T-helper 9 cell (primary cell): ENCODE results near the gene FPGS.
"Not testable (repeated sequence)": the region's sequence is repeated elsewhere in the genome, so short reads cannot be mapped to it uniquely, and the experiment has no call there.

Source experiments
- DNase-seq: peaks from one replicate; pipeline ENCODE4 v3.0.0-alpha.2; 2020

The FPGS gene

DNA sequence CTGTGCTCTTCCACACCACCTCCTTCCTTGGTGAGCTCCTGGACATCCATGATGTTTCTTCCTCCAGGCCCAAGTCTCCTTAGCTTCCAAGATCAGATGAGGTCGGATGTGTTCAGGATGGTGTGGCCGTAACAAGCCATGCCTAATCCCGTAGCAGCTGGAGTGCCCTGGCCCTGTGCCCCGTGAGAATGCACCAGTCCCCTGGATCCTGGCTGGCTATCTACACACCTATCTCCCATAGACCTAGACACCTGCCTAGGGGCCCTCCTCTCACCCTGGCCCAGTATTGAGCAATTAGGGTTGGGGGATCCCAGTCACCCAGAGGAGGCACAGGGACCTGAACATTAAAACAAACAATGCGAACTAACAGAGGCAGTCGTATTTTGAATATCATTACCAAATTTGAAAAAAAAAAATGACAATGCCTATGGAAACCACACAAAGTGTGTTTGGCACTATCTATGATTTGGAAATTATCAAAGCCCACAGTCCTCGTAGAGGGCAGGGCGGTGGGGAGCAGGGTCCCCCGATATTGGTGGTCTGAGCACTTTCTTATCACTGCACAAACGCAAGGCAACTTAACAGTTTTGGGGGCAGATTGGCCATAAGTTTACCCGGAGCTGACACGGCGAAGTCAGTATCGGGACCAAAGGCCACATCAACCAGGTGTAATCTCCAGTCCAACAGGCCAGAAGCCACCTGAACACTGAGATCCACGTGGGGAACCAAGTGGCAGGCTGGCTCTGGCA is 38.6 kb downstream of the FPGS start:
- DNase-seq = no peak

DNA sequence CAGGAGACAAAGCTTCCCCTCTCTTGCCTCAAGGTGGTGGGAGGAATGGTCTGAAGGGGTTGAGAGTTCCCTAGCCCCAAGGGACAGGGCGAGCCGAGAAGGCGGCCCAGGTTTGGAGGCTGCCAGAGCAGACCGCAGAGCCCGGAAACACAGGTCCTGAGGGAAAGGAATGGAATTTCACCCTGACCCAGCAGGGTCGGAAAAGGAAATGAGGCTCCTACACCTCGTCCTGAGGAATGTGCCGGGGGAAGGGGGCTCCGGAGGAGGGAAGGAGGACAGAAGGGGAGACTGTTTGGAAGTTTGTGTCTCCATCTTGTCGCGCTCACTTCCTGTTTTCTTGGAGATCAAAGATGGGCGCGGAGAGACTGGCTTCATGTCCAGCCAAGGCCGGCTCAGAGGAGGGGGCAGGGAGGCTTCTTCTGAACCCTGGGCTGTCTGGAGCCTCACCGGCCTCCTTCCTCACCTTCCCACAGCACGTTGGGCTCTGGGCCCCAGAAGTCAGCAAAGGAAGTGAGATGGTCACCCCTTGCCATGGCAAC is 42.2 kb downstream of the FPGS start:
- no peak for DNase-seq

DNA sequence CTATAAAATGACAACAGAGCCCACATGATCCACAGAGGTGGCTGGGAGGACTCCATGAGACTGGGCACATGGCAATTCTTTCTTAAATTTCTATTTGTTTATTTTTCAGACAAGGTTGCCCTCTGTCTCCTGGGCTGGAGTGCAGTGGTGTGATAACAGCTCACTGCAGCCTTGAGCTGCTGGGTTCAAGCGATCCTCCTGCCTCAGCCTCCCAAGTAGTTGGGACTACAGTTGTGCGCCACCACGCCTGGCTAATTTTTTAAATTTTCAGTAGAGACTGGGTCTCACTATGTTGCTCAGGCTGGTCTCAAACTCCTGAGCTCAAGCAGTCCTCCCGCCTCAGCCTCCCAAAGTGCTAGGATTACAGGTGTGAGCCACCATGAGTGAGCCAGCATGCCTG is 42.9 kb downstream of the FPGS start:
- not testable (repeated sequence) for DNase-seq

DNA sequence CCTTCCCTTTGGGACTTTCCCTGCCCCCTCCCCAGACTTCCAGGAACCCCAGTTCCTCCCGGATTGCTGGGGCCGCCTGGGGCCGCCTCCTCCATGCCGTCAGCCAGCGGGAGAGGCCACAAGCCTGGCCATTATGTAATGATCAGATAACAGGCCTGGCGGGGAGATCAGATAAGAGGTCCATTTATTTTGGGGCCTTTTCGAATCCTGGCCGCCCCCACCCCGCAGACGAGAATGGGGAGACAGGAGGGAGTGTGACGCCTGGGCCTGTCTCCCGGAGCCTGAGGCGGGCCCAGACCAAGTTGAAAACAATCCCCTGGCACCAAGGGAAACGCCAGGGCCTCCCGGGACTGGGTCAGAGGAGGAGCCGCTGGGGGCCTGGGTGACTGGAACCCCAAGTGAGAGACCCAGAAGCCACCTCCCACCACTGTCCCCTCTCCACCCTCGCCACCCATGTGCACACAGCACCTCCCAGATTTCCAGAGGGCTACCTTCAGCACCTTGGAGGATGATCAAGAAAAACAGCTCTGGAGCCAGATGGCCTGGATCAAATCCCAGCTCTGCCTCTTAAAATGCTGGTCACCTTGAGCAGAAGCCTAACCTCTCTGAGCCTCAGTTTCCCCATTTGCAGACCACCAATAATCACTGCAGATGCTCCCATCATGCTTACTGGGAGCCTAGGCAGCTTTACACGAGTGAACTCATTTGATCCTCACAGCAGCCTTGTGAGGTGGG is 43.9 kb downstream of the FPGS start:
- no peak for DNase-seq

DNA sequence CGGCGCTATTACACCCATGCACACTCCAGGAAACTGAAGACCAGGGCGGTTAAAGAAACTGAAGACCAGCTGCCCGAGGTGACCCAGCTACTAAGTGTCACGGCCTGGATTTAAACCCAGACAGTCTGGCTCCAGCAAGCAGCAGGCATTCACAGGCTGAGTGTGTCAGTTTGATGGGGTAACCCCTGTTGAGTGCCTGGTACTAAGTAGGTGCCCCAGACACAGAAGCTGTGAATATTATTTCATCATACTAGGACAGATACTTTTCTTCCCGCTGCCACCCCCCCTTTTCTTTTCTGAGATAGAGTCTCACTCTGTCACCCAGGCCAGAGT is 44.5 kb downstream of the FPGS start:
- DNase-seq = no peak

DNA sequence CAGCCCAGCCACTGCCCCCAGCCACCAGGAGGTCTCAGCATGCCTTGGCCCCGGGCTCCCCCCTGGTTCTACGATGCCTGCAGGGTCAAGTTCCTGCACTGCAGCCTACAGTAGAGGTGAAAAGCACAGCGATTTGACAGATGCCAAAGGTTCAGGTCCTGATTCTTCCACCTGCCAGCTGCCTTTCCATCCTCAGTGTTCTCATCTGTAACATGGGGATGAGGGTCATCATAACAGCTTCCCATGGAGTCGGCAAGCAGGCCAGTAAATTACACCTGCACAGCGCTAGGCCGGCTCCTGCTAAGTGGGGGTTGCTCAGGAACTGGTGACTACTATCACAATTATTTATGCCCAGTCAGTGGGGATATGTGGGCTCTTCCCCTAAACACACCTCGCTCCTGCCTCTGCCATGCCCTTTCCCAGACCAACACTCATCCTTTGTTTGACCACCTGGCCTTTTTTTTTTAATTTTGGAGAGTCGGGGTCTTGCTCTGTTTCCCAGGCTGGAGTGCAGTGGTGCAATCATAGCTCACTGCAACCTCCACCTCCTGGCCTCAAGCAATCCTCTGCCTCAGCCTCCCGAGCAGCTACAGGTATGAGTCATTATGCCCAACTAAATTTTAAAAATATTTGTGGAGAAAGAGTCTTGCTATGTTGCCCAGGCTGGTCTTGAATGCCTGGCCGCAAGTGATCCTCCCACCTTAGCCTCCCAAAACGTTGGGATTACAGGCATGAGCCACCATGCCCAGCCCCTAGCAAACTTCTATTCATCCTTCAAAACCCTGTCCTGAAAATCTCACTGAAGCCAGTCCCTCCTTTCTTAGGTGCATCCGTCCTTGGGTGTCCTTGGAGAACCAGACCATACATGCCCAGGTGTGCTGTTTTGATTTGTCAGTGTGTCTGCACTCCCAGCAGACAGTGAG is 45.4 kb downstream of the FPGS start:
- DNase-seq = no peak

DNA sequence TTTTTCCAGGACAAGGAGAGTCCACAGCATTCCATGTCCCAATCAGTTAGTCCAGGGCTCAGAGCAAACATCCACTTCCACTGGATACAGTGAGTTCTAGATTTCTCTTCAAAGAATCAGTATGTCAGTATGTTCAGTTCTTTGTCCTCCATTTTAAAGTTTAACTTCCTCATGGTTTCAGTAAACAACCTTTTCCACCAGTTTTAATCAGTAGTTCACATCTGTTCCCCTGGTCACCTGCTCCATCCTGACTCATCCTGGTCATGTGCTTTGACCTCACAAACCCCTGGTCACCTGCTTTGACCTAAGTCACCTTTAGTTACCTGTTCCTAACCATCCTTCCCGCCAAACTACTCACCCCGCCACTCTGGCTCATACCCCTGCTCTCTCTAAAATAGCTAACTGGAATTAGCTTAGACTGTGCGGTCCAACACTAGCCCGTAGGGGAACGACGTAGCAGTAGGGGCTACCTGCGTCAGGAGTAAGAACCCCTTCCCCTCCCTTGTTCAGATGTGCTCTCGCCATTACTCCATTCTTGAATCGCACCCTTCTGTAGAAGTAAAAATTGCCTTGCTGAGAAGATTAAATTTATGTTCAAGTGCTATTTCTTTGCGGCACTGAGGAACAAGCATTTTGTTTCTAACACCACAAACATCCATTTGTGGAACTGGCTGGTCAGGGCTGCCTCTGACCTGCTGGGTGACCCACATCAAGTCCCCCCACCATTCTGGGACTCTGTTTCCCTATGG is 46.2 kb downstream of the FPGS start:
- DNase-seq = no peak

DNA sequence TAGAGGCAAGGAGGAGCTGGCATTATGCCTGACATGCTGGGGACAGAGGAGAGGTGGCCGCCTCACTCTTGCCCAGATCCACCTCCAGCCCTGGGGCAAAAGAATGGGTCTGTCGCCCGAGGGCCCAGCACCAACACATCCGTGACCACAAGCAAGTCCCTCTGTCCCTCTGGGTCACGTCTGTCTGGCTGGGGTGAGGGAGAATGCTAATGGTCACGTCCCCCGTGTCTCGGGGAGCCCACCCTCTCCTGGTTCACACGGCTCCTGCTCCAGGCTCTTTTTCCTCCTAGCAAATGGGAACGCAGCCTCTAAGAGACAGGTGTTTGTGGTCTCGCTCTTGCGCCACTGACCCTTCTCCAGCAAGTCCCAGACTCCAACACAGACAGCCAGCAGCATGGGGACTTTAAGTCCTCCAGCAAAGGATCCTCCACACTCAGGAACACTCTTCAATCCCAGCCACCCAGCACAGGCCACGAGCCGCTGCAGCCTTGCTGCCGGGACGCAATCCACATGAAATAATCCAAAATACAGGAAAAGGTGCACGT is 47.7 kb downstream of the FPGS start:
- DNase-seq = no peak

DNA sequence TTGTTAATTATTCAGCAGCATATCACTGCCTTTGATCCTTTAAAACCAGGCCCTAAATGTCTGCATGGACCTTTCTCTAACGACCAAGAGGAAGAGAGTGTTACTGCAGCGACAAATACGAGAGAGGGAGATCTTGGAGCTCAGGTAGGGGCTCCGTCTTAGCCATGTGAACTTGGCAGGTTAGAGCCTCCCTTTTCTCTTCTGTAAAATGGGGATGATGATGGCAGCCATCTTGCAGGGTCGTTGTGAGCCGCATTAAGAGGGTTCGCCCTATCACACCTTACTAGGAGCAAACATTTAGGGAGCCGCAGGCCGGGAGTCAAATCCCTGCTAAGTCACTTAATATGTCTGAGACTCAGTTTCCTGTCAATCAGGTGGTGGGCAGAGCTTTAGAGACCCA is 50.1 kb downstream of the FPGS start:
- no peak for DNase-seq

DNA sequence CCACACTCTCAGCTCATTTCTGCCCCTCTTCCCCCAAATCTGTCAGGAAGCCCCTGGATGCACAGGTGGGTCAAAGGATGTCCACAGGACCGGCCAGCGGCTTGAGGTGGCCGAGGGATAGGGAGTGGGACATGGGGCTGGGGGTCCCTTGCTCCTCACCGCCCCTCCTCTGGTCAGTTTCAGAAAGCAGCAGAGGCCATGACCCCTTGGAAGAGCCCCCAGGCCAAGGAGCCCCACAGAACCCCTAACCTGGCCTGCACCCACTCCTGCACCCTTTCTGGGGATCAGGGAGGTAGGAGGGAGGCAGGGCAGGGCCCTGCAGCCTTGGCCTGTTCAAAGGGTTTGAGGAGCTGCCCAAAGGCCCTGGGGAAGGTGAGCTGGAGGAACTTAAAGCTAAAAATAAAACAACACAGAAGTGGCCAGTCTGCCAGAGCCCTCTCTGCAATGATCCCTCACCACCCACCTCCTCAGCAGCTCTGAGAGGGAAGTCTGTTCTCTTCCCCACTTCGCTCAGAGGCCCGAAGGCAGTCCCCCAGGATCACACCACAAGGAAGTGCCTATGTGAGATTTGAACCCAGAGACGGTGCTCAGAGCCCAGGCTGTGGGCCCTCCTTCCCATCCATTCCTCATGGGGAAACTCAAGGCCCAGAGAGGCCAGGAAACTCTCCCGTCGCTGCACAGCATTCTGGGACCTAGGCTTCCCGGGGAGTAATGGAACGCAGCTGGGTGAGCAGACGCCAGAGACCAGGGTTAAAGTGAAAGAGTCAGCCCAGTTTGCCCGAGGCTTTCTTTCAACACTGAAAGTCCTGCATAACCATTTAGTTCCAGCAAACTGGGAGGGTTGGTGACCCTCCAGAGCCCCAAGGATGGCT is 50.9 kb downstream of the FPGS start:
- DNase-seq = no peak

DNA sequence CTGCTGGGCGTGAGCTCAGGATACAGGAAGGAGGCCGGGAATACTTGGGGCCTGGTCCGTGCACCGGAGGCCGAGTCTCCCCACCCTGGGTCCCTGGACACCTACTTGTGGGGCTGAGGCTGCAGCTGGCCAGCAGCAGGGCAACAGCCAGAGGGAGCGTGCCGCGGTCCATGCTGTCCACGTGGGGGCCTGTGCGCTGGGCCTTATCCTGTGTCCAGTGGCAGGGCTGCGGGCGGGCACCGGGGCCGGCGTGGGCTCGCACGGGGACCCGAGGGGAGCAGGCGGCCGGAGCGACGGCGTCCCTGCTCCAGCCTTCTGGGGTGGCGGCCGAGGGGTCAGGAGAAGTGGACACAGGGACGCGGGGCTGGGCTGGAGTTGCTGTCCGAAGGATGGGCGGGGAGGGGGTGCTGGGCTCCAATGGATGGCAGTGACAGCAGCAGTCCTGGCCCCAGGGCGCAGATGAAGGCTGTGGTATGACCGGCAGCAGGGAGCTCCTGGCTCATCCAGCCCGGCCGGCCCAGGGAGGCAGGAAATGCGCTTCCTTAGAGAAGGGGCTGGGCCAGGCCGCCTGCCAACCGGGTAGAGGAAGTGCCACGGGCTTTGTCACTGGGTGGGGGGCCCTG is 51.6 kb downstream of the FPGS start, which contains the start of gene ENG:
ENG (minus strand) TSS at position 475 of the 623 bp plus-strand sequence; CDS start at position 172, 303 bp downstream.
- DNase-seq = no peak

DNA sequence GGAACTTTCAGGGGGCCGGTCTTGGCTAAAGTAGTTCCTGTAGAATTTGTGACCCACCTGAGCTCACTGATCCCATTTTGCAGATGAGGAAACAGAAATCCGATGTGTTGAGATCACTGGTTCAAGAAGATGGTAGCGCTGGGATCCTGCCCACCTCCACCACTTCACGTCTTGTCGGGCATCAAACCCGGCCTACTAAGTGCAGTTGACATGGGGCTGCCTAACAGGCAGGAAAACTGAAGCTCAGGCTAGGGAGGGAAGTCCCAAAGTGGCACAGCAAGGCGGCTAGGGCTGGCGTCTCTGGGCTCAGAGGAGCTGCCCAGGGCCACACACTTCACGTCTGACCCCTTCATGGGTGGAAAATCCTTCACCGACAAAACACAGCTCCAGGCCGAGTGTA is 52.3 kb downstream of the FPGS start:
- no peak for DNase-seq

DNA sequence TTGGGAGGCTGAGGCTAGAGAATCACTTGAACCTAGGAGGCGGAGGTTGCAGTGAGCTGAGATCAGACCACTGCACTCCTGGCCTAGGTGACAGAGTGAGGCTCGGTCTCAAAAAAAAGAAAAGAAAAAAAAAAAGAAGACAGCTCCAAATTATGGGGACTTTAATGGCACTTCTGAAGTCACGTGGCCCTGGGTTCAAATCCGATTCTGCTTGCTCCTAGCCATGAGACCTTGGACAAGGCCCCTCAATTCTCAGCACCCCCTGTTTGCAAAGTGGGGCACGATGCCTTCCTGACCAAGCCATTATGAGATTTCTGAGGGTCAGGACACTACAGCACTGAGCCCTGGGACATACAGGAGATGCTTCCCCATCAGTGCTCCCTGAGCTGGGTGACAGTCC is 52.8 kb downstream of the FPGS start:
- no peak for DNase-seq

DNA sequence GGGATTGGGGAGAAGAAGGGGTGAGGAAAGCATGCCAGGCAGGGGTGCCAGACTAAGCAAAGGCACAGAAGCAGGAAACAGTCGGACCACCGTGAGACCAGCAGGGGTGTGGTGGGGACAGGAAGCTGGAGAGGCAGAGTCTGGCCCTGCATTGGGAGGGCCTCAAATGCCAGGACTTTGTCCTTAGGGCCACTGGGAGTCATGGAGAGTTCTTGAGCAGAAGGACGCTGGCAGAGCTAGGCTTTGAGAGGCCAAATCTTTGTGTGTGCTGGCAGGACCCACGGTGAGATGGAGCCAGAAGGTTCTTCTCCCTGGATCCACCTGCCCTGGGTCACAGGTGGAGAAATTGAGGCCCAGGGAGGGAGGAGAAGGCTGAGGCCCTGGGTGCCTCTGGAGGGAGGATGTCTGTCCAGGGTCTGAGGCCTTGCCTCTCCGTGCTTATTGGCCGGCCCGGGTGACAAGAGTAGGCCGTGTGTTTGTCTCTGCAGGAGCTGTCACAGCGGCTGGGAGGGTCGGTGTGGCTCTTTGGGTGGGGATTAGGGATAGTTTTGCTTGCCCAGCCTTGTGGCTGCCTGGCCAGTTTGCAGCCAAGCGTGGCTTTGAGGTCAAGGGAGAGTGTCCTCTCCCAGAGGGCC is 53.5 kb downstream of the FPGS start:
- no peak for DNase-seq

DNA sequence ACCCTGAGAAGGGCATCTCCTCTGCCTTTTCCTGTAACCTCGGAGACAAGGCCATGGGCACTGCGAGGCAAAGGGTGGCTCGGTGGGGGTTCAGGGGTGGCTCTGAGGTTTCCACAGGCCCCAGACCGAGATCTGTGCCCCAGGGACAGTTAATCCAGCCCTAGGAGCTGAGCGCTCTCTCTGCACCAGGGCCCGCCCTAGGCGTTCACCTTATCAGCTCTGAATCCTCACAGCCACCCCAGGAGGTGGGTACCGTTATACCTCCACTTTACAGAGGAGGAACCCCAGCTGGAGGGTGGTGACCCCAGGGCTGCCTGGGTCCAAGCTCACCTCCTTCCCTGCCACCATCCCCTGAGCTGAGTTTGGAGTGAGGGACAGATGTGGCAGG is 54.0 kb downstream of the FPGS start:
- no peak for DNase-seq

DNA sequence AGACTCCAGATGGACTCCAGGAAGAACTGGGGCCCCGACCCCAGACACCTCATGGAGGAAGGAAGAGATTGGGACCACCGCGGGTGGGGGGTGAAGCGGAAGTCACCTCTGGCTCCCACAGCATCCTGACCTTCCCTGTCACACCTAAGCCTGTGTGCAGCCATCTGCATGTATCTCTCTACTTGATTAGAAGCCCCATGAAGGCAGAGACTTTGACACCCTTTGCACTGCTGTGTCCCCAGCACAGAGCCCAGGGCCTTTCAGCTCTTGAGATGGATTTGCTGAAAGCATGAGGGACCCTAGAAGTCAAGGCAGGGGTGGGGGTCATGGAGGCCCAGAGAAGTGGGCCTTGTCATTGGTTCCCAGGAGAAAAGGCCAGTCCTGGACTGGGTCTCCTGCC is 54.6 kb downstream of the FPGS start:
- DNase-seq = no peak

DNA sequence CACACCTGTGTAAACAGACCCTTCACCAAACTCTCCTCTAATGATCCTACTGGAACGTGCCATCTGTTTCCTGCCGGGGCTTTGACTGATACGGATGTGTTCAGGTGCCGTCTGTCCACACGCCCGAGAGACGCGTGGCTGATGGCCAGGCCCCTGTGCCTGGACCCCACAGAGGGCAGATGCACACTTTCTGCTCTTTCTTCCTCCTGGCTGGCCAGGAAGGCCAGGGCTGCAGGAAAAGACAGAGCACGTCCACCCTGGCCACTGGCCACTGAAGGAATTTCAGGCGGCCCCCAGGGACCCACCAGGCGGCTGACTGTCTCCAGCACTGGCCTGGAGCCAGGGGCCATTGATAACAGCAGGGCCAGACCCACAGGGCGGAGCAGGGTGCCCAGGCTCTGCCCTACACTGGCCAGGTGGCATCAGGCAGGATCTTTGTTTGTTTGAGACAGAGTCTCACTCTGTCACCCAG is 55.4 kb downstream of the FPGS start:
- DNase-seq = no peak

DNA sequence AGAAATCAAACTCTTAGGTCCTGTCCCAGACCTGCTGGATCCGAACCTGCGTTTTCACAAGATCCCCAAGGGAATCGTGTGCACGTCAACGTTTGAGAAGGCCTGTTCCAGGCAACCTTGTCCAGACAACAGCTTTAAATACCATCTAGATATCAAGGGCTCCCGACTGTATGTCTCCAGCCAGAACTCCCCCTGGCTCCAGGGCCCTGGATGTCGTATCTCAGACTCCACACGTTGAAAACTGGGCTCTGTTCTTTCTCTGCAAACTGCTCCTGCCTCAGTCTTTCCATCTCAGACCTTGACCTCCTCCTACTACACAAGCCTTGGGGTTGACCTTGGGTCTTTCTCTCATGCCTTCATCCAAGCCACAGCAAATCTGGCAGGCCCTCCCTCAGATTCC is 57.6 kb downstream of the FPGS start:
- DNase-seq = no peak

DNA sequence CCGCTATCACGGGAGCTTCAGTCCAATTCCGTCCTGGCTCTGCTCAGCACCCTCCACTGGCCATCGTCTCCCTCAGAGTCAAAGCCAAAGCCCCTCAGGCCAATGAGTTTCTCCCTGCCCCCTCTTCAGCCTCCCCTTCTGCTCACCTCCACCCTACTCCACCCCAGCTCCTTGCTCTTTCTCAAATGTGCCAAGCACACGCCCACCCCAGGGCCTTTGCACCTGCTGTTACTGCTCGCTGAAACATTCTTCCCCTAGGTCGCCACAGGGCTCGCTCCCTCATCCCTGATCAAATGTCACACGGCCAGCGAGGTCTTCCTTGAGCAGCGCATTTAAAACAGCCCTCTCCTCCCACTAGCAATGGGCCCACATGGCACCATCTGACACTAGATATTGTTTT is 58.1 kb downstream of the FPGS start:
- no peak for DNase-seq
